ENCODE results near the gene IST1. TPM values are rescaled to one million over a fixed set of nuclear protein-coding genes. Genes with fewer than 3 reads are reported as not detected.

Gene IST1
- total RNA-seq, 1 donor from 2014 or later, result 184 TPM

DNA sequence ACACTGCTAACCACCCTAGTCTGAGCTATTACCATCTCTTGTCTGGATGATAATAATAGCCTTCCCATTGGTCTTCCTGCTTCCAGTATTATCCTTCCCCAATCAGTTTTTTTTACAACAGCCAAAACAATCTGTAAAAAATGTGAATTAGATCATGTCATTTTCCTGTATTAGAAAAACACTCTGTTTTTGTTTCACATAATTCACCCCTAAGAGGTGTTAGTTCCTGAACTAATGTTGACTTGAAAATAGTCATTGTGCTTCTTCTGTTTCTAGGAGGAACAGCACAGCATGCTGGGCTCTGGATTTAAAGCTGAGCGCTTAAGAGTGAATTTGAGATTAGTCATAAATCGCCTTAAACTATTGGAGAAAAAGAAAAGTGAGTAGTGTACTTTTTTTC lies 20.0 kb downstream of the IST1 start:
- intact Hi-C loops (cut with micrococcal nuclease), result no loop called here

DNA sequence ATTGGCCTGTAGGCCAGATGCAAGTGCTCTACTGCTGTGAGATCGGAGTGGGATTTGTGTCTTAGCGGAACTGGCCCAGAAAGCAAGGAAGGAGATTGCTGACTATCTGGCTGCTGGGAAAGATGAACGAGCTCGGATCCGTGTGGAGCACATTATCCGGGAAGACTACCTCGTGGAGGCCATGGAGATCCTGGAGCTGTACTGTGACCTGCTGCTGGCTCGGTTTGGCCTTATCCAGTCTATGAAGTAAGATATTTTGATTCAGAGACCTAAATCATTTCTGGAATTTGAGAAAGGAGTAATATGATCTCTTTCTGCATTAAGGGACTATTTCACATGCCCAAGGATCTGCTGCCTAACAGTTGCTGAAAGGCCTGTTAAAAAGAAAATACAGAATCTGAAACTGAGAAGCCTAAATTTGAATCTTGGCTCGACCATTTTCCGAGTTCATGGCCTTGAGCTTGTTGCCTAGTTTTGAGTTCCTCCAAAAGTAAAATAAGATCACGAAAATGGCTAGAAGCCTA lies 21.1 kb downstream of the IST1 start:
- intact Hi-C loops (cut with micrococcal nuclease), result no loop called here

DNA sequence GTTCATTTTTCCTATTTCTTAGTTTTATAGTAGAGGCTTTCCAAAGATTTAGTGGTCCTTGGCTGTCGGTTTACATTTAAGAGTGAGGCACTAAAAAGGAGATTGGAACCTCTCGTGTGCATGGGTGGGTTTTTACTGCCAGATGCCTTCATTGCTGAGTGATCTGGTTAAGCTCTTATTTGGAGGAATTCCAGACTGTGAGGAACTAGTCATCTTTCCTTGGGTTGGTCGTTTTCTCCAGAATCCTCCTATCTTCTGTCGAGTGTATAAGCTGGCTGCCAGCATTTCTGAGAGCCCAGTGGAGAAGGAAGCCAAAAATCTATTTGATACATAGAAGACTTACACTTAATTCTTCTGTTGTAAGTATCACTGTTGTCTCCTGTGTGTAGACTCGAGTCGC lies 22.6 kb downstream of the IST1 start:
- intact Hi-C loops (cut with micrococcal nuclease), result no loop called here

DNA sequence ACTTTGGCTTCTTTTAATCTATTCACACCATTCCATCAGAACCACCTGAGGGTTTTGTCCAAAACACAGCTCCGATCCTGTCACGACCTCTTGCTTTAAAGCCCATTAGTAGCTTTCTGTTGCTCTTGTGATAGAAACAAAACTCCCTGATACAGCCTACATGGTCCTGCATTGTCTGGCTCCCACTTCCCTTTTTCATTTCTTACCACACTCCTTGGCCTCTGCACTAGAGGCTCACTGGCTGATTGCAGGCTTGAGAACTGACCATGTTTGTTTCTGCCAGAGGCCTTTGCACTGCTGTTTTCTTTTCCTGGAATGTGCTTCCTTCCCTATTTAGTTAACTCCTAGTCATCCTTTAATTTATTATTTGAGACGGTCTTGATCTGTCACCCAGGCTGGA lies 23.7 kb downstream of the IST1 start:
- intact Hi-C loops (cut with micrococcal nuclease), result no loop called here

DNA sequence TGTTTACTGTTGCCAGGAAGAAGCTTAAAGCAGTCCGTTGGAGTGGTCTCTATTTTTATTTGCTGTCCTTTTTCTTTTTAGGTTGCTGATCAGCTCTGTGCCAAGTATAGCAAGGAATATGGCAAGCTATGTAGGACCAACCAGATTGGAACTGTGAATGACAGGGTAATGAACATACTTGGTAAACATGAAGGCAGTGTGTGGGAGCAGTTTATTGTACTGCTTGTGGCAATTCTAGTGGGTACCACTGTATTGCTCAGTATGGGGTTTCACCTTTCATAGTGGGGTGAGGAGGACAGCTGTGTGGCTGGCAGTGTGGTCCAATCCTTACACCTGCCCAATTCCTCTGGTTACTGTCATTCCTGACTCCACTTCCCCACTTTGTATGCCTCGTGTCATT lies 25.3 kb downstream of the IST1 start:
- intact Hi-C loops (cut with micrococcal nuclease), result no loop called here

DNA sequence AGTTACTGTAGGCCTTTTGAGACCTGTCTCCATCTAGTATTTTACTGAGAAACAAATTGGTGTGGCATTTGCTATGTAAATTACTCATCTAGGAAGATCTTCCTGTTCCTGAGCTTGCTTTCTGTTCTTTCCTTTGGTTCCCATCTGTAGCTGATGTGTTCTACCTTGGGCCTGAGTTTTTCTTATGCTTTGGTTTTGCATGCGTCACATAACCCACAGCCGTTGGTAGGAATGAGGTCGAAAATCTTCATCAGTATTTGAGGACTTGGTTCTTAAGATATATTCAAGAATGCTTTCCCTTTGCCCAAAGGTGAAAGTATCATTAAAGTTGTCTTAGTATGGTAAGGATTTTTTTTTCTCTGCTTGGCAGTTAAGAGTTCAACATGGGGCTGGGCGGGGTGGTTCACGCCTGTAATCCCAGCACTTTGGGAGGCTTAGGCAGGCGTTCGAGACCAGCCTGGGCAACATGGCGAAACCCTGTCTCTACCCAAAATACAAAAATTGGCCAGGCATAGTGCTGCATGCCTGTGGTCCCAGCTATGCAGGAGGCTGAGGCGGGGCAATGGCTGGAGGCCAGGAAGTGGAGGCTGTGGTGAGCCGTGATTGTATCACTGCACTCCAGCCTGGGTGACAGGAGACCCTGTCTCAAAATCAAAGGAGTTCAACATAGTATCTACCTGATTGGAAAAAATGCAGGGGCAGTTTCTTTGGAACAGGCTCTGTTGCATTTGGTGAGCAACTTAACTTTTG lies 28.8 kb downstream of the IST1 start:
- intact Hi-C loops (cut with micrococcal nuclease), result no loop called here

GRCh38 chr16:71924710-71925109 lies 29.4 kb downstream of the IST1 start:
- intact Hi-C loops (cut with micrococcal nuclease), result no loop called here

DNA sequence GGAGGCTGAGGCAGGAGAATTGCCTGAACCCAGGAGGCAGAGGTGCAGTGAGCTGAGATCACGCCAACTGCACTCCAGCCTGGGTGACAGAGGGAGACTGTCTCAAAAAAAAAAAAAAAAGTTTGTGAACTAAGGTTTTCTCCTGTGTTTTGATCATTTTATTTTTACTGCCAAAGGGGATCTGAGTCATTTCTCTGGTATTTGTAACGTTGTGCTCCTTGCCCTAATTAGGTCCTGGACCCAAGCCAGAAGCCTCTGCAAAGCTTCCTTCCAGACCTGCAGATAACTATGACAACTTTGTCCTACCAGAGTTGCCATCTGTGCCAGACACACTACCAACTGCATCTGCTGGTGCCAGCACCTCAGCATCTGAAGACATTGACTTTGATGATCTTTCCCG lies 32.1 kb downstream of the IST1 start:
- intact Hi-C loops (cut with micrococcal nuclease), result no loop called here

GRCh38 chr16:71927787-71928186 lies 32.5 kb downstream of the IST1 start:
- intact Hi-C loops (cut with micrococcal nuclease), result loop anchor here (1.0 kb wide), 1 partner anchor 34 kb away; no protein-coding TSS in a partner anchor

- intact Hi-C loops (cut with micrococcal nuclease), result no loop called here
Observed at GRCh38 chr16:71929048-71929447, 33.7 kb downstream of the IST1 start.

GRCh38 chr16:71930013-71930563 lies 34.8 kb downstream of the IST1 start:
- intact Hi-C loops (cut with micrococcal nuclease), result no loop called here

DNA sequence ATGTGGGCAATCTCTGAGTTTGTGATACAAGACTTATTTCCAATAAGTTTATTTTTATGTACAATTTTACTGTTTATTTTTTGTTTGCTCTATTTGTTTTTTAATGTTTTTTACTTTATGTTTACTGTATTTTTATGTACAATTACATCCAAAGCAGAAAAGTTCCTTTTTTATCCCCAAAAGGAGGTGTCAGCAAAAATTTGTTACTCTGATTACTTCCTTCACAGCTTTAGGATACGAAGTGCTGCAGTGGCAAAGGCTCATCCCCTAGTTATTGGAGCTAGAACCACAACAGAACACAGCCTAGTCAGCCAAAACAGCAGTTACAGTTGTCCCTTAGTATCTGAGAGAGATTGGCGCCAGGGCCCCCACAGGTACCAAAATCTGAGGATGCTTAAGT lies 35.7 kb downstream of the IST1 start:
- intact Hi-C loops (cut with micrococcal nuclease), result no loop called here

GRCh38 chr16:71931599-71931998 lies 36.3 kb downstream of the IST1 start:
- intact Hi-C loops (cut with micrococcal nuclease), result no loop called here

DNA sequence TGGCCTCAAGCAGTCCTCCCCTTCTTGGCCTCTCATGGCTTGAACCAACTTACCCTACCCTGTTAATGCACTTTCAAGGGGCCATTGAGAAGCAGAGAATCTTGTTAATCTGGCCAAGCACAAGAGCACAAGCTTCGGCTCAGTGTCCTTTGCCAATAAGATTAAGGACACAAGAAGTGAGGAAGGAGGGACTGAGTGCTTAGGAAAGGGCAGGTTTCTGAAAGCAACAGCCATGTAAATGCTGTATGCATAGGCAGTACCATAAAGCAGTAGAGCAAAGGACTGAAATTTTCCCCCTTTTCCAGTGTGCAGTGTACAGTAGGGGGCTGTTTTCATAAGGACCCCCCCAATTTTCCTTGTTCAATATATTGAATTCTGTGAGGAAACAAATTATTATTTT lies 37.7 kb downstream of the IST1 start:
- intact Hi-C loops (cut with micrococcal nuclease), result no loop called here

DNA sequence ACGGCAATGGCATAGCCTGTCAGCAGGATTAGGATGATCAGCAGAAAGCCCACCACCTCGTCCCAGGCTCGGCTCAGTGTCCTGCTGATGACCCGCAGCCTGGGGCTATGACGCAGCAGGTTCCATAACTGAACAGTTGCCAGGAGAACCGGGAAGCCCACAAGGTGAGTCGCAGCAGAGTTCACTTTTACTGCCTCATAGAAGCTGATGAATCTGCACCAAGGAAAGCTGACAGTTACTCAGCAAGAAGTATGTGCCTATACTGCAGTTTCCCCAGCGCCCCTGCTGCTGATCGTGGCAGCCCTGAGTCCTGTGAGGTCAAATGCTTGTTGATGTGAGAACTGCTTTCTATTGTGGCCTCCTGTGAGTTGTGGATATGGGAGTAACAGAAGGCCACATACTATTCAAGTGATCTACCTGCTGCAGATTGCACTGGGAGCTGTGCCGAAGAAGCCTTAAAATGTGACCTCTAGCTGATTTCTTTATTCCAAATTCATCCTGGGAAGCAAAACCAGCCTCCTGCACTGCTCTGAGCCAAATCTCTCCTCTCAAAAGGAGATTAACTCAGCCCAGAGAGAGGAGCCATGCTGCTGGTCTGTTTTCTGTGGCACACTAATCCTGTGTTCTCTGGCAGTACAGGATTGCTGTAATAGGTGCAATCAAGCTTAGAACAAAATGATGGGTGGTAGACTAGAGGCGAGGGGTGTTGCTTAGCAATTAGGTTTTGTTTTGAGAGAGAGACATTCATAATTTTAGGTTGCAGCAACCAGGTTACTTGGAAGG lies 38.8 kb downstream of the IST1 start:
- intact Hi-C loops (cut with micrococcal nuclease), result no loop called here

GRCh38 chr16:71937868-71938510 lies 42.7 kb downstream of the IST1 start:
- intact Hi-C loops (cut with micrococcal nuclease), result no loop called here

DNA sequence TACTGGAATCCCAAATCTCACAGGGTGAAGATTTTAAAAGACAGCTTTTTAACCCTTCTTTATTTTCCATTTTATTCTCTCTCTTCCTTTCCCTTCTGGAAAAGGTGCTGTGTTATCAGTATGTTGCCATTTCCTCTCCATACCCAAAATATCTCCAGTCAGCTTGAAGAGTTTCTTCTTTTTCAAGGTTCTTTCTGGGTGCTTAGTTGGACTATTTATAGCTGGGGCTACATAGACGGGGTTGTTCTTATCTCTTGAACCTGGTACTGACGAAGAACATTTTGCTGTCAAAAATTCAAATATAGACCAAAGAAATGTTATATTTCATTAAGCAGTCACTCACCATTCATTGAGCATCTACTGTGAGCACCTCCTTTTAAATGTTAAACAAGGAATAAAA lies 48.6 kb downstream of the IST1 start:
- intact Hi-C loops (cut with micrococcal nuclease), result no loop called here

GRCh38 chr16:71945616-71946015 lies 50.3 kb downstream of the IST1 start:
- intact Hi-C loops (cut with micrococcal nuclease), result no loop called here

DNA sequence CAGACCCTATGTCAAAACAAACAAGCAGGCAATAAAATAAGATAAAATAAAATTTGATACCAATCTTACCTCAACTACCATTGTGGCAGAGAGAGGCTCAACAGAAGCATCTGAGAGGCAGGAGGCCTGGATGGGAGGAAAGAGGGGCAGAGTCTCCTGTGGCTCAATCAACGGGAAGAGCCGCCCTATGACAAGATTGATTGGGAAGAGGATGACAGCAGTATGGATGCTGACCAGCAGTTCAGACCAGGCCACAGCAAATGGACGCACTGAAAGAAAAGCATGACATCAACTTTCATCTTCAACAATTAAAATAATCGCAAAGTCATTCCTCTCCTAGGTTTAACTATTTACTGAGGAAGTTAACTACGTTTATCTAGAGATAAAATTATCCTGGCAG lies 57.5 kb downstream of the IST1 start:
- intact Hi-C loops (cut with micrococcal nuclease), result no loop called here

DNA sequence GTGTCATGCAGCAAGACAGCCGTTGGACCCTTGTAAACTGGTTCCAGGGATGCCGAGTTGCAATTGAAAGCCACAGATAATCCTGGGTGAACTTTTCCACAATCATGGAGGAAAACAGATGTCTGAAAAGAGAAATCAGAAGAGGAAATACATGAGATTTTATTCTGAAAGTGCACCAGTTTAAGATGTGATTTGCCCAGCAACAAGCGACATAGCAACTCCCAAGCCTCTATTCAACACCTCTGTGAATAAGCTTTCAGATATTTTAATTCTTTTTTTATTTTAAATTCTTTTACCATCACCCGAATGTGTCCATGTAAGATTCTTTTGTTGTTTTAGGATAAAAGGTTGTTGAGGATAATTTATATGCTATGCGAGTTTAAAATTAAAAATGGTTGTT lies 58.8 kb downstream of the IST1 start:
- intact Hi-C loops (cut with micrococcal nuclease), result no loop called here

DNA sequence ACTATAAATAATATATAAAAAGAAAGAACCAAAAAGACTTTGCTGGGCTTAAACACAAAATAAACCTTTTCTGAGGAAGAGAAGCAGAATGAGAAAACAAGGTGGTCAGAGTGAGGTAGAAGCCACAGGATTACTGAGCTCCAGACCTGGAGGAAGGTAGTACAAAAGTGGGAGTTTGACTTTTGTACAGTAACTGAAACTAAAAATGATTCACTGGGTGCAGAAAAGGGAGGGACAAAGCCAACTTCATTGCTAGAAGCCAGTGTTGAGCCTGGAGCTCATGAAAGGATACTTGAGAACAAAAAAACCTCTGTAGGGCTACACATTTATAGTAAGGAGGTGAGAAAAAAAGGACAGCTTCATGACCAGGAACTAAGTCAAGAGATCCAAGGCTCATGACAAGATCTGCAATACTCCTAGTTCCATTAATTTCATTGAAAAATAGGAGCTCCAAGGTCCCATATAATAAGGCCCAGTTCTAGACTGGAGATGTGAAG lies 59.4 kb downstream of the IST1 start:
- intact Hi-C loops (cut with micrococcal nuclease), result no loop called here

DNA sequence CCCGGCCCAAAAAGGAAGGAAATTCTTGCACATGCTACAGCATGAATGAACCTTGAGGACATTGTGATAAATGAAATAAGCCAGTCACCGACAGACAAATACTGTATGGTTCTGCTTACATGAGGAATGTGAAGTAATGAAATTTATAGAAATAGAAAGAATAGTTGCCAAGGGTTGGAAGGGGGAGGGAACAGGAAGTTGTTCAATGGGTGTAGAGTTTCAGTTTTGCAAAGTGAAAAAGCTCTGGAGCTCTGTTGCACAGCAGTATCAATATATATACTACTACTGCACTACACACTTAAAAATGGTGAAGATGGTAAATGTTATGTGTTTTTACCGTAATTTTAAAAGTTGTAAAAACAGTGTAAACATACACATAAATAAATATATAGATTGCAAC lies 61.2 kb downstream of the IST1 start:
- intact Hi-C loops (cut with micrococcal nuclease), result no loop called here
